Ectodermal cell (in vitro differentiated cells): ENCODE data around the gene ADORA1.

ENCODE experiments used
- H3K27ac ChIP-seq: 2 replicates; pipeline ENCODE4 v1.7.0; 2013; ENCODE audit warnings: mild to moderate bottlenecking, low read depth, low read length; ENCODE audit not compliant: insufficient read depth, poor library complexity, severe bottlenecking
- H3K27me3 ChIP-seq: 2 replicates; pipeline ENCODE4 v1.7.0; 2013; ENCODE audit warnings: mild to moderate bottlenecking, low read length; ENCODE audit not compliant: insufficient read depth, control insufficient read depth, poor library complexity, severe bottlenecking
- H3K36me3 ChIP-seq: one replicate; pipeline ENCODE4 v1.7.0; 2013; ENCODE audit warnings: low read length; ENCODE audit not compliant: control insufficient read depth, insufficient read depth
- H3K4me1 ChIP-seq: one replicate; pipeline ENCODE4 v1.7.0; 2013; ENCODE audit warnings: low read length; ENCODE audit not compliant: control insufficient read depth, insufficient read depth
- H3K4me3 ChIP-seq: 2 replicates; pipeline ENCODE4 v1.7.0; 2013; ENCODE audit warnings: low read depth, low read length, control low read depth; ENCODE audit not compliant: insufficient read depth
- H3K9me3 ChIP-seq: 2 replicates; pipeline ENCODE4 v1.7.0; 2013; ENCODE audit warnings: mild to moderate bottlenecking, low read length, moderate library complexity; ENCODE audit not compliant: control insufficient read depth
- WGBS, 2 experiments: methylation state at CpG; one replicate each; pipeline ENCODE4 v1.1.7; 2013; ENCODE audit warnings: missing lambda C conversion rate in 2 of 2; 5-methylcytosine and 5-hydroxymethylcytosine counted together

Gene ADORA1

GRCh38 chr1:203133970-203134725 is 6.6 kb downstream of the ADORA1 start:
- H3K27ac ChIP-seq = no peak overlapping the region

GRCh38 chr1:203135636-203136305 is 8.2 kb downstream of the ADORA1 start:
- 80 to 81% methylated on average over 8 of the region's 8 CpGs for WGBS, 2 experiments
- Histone ChIP-seq H3K9me3 (no peaks in the 10 kb centered on the region), H3K27me3 (no peaks in the 10 kb centered on the region), H3K4me3 (no peak overlapping the region), H3K27ac (no peak overlapping the region), H3K36me3 (no peaks in the 10 kb centered on the region), H3K4me1 (peaks cover 13% of the 10 kb centered on the region)

More at GRCh38 chr1:203133970-203134725, 6.6 kb downstream of the ADORA1 start:
- 78 to 82% methylated on average over 11 to 12 of the region's 12 CpGs for WGBS, 2 experiments
- Histone ChIP-seq H3K36me3 (no peaks in the 10 kb centered on the region), H3K4me3 (no peak overlapping the region), H3K9me3 (no peaks in the 10 kb centered on the region), H3K4me1 (peaks cover 9% of the 10 kb centered on the region), H3K27me3 (peaks cover 3% of the 10 kb centered on the region)

GRCh38 chr1:203136409-203137042 is 9.0 kb downstream of the ADORA1 start:
- Histone ChIP-seq H3K36me3 (no peaks in the 10 kb centered on the region), H3K27ac (no peak overlapping the region), H3K27me3 (no peaks in the 10 kb centered on the region), H3K4me1 (peaks cover 18% of the 10 kb centered on the region), H3K9me3 (no peaks in the 10 kb centered on the region), H3K4me3 (no peak overlapping the region)
- 86 to 100% methylated on average over 1 of the region's 1 CpG for WGBS, 2 experiments

GRCh38 chr1:203137324-203137723 is 9.8 kb downstream of the ADORA1 start:
- no peaks in the 10 kb centered on the region for H3K9me3 ChIP-seq
- no peak overlapping the region for H3K27ac ChIP-seq
- no peak overlapping the region for H3K4me3 ChIP-seq
- H3K4me1 ChIP-seq = peaks cover 18% of the 10 kb centered on the region
- WGBS, 2 experiments = 95 to 96% methylated on average over 4 of the region's 4 CpGs
- no peaks in the 10 kb centered on the region for H3K27me3 ChIP-seq
- no peaks in the 10 kb centered on the region for H3K36me3 ChIP-seq

GRCh38 chr1:203138066-203138465 is 10.5 kb downstream of the ADORA1 start:
- Histone ChIP-seq H3K36me3 (no peaks in the 10 kb centered on the region), H3K4me3 (no peak overlapping the region), H3K9me3 (no peaks in the 10 kb centered on the region), H3K27me3 (no peaks in the 10 kb centered on the region), H3K4me1 (peaks cover 18% of the 10 kb centered on the region), H3K27ac (no peak overlapping the region)
- WGBS, 2 experiments = 90 to 97% methylated on average over 3 of the region's 3 CpGs

GRCh38 chr1:203139976-203140475 is 12.5 kb downstream of the ADORA1 start:
- H3K27ac ChIP-seq = no peak overlapping the region
- peaks cover 13% of the 10 kb centered on the region for H3K4me1 ChIP-seq
- H3K4me3 ChIP-seq = no peak overlapping the region
- no peaks in the 10 kb centered on the region for H3K27me3 ChIP-seq
- WGBS, 2 experiments = 89 to 94% methylated on average over 8 of the region's 8 CpGs
- H3K36me3 ChIP-seq = no peaks in the 10 kb centered on the region
- H3K9me3 ChIP-seq = no peaks in the 10 kb centered on the region

- no peak overlapping the region for H3K4me3 ChIP-seq
Measured at GRCh38 chr1:203140743-203141520, 13.4 kb downstream of the ADORA1 start.

GRCh38 chr1:203142124-203142523 is 14.6 kb downstream of the ADORA1 start:
- H3K27me3 ChIP-seq = no peaks in the 10 kb centered on the region
- no peaks in the 10 kb centered on the region for H3K9me3 ChIP-seq
- no peak overlapping the region for H3K4me3 ChIP-seq
- no peak overlapping the region for H3K27ac ChIP-seq
- peaks cover 18% of the 10 kb centered on the region for H3K4me1 ChIP-seq
- 97% methylated on average over 6 of the region's 6 CpGs for WGBS, 2 experiments
- no peaks in the 10 kb centered on the region for H3K36me3 ChIP-seq

More at GRCh38 chr1:203140743-203141520, 13.4 kb downstream of the ADORA1 start:
- no peaks in the 10 kb centered on the region for H3K27me3 ChIP-seq
- H3K36me3 ChIP-seq = no peaks in the 10 kb centered on the region
- no peaks in the 10 kb centered on the region for H3K9me3 ChIP-seq
- peaks cover 17% of the 10 kb centered on the region for H3K4me1 ChIP-seq
- H3K27ac ChIP-seq = no peak overlapping the region
- WGBS, 2 experiments = 82 to 83% methylated on average over 5 of the region's 5 CpGs

- Histone ChIP-seq H3K4me3 (no peak overlapping the region), H3K9me3 (no peaks in the 10 kb centered on the region), H3K27me3 (no peaks in the 10 kb centered on the region), H3K27ac (no peak overlapping the region), H3K4me1 (peaks cover 18% of the 10 kb centered on the region), H3K36me3 (no peaks in the 10 kb centered on the region)
- WGBS, 2 experiments = 80 to 91% methylated on average over 5 of the region's 5 CpGs
Measured at GRCh38 chr1:203142684-203143408, 15.3 kb downstream of the ADORA1 start.
